GM18861 (cell line): ENCODE results near the gene PWP1.
"Not testable (repeated sequence)": the region's sequence is repeated elsewhere in the genome, so short reads cannot be mapped to it uniquely, and the experiment has no call there.

Source experiments
- ATAC-seq: cut with Tn5 transposase; IDR thresholded peaks from one replicate; pipeline ENCODE4 v1.9.1; 2021; ENCODE audit not compliant: unreplicated experiment

PWP1 gene

DNA sequence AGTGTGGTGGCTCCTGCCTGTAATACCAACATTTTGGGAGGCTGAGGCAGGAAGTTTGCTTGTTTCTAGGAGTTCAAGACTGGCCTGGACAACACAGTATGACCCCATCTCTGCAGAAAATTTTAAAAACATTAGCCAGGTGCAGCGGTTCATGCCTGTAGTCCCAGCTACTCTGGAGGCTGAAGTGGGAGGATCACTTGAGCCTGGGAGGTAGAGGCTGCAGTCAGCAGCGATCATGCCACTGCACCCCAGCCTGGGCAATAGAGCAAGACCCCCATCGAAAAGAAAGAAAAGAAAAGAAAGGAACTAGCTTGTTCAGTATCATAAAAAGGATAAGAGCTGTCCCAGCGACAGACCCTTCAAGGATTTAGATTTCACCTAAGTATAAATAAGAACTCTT is 18.1 kb upstream of the PWP1 start:
- ATAC-seq: no peak

DNA sequence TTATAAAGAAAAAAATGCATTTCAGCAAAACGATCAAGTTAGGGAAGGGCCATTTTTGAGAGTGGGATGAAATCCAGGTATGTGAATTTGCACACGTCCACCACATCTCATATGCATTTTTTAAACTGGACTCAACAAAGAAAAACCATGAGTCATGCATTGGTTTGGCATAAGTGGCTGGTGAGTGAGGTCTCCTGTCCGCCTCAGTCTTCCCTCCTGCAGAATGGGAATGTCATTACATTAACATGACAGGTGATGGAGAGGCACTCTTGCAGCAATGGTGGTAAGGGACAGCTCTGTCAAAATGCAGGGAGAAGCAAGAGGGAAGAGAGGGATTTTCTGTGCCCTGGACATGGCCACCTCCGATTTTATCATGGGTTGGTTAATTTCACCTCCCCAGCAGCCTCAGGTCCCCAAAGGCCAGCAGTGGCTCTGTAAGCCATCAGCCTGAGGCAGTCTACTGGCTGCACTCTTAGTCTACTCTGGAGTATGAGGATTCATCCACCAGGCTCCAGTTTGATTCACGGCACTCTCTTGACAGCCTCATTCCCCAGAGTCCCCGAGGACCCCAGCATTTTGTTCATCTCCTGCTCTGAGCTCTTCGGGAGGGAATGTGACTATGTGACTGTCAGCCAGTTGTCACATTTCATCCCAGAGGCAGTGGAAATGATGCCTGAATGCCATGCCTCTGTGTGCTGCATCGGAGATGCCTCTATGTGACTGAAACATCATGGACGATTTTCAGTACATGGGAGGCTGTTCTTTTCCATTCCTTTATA is 17.1 kb upstream of the PWP1 start:
- no peak for ATAC-seq

DNA sequence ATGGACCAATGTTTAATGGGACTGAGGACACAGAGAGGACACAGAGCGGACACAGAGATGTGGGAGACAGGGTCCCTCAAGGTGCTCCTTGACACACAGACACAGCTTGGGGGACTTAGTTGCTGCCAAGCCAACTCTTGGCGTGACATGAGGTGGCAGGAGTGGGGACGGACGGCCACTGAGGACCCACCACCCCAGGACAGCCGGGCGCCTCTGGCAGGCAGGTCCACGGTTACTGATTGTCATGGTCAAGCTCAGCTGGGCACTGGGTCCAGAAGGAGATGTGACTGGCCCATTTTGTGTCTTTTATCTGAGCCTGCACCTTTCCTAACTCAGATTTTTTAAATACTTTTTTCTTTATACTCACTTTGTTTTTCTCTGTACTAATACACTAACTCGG is 15.7 kb upstream of the PWP1 start:
- no peak for ATAC-seq

DNA sequence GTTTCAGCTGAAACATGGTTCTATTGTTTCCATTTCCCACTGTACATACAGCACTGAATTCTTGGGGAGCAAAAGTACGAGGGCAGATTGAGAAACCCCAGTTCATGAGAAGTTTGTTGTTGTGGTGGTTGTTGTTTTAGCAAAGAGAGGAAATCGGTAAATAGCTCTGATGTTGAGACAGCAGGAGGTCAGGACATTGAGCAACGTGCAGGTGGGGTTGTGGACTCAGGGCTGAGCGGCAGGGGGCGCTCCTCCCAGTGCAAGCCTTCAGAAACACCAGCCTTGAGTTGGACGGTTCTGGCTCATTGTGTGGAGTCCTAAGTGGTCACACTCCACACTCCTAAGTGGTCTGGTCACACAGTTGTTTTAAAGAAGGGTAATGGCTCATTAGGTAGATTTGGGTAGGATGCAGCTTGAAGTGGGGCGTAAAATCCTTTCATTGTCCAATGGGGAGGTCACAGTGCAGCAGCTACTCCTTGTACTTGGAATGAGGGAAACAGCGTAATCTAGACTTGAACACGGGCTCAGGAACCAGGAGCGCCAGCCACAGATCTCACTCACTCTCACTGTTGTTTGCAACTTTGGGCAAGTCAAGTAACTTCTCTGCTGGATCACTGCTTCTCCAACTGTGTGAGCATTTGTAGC is 14.5 kb upstream of the PWP1 start:
- ATAC-seq: no peak

DNA sequence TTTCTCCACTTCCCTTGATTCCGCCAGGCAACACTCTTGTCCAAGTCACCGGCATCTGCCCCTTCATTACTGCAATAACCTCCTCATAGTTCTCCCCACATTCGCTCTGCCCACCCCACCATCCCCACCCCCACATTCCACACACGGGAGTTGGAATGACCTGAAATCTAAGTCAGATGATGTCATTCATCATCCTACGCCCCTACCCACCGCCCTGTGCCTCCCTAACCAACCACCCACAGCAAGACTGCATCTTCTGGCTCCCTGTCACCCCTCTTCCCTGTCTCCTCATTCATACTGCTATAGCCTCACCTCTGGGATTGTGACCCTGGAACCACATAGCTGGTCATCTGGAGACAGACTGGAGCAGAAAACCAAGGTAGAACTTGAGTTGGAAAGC is 7.9 kb upstream of the PWP1 start:
- ATAC-seq: no peak

DNA sequence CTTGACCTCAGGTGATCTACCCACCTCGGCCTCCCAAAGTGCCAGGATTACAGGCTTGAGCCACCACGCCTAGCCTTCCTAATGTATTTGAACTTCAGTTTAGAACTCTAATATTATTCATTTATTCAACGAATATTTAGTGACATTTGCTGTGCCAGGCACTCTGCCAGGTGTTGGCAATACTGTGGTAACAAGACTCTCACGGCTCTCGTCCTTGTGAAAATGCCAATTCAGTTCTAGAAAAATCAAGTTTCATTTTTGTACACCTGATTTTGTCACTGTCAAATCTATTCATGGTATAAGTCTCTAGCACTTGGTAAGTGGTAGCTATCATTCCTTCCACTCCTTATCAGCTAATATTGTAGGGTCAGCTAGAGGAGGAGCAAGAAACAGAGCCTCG is 6.3 kb upstream of the PWP1 start:
- no peak for ATAC-seq

DNA sequence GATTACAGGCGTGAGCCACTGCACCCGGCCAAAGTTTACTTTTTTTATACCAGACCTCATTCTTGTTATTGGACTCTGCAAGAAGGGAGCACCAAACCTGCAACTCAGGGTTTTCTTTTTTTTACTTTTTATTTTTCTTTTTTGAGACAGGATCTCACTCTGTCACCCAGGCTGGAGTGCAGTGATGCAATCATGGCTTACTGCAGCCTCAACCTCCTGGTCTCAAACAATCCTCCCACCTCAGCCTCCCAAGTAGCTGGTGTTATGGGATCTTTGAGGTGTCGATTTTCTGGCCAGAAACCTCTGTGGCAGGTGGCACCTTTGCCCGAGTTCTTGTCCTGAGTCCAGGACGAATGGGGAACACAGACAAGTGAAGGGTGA is 4.2 kb upstream of the PWP1 start:
- no peak for ATAC-seq

DNA sequence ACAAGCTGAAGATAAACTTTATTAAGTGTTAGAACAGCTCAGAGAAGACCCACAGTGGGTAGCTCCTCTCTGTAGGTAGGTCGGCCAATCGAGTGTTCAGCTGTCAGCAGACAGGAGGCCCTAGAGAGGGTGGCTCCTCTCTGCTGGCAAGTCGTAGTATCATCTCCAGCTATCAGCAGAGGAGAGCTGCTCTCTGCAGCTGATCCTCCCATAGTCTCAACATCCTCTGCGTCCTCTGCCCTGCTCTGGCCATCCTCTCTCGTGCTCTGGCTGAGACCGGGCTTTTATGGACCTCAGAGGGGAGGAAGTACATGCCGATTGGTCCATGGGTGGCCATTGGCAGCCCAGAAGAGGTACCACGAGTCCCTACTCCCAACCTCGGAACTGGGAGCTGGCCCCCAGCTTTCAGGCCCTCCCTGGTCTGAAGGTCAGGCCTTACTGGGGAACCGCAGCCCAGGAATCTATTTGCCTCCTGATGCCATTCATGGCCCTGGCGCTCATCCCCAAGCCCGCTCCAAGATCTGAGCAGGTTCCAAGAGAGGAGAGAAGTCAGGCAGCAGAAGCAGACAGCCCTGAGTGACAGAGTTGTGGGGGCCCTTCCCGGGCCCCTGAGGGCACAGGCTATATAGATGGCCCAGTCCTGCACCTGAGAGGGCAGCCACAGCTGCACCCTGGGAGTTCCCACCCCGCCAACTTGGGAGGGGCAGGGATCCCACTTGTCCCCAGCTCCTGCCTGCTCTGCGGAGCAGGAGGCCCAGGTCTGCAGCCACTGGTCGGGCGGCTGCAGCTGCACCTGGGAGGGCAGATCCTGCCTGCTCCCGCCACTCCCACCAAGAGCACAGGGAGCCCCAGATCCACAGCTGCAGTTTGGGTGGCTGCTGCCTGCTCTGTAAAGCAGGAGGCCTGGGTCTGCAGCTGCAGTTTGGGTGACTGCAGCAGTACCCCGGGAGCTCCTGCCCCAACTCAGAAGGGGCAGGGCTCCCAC is 3.5 kb upstream of the PWP1 start:
- no peak for ATAC-seq

DNA sequence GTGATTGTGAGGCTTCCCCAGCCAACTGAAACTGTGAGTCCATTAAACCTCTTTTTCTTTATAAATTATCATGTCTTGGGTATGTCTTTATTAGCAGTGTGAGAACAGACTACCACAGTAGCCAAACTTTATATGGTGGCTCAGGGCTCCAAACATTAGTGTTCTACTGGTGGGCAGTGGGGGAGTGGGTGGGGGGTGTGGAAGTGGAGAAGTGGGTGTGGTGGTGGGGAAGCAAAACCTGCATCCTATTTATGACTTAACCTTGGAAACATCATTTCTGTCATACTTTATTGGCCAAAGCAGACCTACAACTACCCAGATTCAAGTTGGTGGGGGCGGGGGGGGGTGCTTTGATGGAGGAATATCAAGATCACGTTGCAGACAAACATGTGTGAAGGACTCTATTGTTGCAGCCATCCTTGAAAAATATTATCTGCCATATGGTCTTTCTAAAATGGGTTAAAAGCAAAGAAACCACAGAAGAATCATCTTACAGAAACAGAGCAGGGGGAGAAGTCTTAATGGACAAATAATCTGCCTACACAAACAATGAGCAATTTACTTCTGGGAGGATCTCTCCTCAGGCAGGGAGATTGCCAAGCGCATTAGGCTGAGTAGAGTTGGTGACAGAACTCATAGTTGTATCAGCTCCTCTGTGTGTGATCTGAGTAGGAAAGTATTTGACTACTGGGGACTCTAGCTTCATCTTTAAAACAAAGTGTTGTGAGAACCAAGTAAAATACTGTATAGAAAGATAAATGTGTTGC is 1.4 kb upstream of the PWP1 start:
- ATAC-seq: no peak

DNA sequence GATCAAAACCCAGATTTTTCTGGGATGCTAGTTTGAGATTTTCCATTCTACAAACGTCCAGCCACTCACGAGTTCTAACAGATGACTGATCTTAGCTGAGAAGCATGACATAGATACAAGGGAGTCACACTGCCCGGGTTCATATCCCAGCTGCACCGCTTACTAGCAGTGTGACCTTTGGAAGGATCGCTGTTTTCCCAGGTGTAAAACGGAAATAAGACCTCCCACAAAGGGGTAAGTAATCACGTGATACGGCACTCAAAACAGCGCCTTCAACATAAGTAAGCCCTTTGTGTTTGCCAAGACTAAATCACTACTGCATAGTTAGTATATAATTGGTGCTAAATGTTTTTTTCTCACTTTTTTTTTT is 624 bp upstream of the PWP1 start:
- no peak for ATAC-seq

DNA sequence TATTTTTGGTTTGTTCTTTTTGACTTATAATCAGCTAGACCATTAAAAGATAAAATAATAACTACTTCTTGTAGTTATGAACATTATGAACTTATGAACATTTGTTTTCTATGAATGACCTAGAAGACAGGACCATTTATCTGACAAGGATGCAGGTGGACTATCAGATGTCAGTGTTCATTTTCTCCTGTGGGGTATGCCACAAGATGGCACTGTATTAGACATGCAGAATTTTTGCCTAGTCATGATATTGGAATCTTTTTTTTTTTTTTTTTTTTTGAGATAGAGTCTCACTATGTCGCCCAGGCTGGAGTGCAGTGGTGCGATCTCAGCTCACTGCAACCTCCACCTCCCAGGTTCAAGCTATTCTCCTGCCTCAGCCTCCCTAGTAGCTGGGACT is 10.2 kb downstream of the PWP1 start:
- ATAC-seq: not testable (repeated sequence)

DNA sequence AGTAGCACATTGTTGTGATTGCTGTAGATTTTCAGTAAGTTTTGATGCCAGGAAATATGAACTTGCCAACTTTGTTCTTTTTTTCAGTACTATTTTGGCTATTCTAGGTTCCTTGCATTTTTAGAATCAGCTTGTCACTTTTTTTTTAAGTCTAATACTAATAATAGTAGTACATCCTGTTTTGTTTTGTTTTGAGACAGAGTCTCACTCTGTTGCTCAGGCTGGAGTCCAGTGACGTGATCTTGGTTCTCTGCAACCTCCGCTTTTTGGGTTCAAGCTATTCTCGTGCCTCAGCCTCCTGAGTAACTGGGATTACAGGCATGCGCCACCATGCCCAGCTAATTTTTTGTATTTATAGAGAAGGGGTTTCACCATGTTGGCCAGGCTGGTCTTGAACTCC is 16.5 kb downstream of the PWP1 start:
- ATAC-seq: no peak

DNA sequence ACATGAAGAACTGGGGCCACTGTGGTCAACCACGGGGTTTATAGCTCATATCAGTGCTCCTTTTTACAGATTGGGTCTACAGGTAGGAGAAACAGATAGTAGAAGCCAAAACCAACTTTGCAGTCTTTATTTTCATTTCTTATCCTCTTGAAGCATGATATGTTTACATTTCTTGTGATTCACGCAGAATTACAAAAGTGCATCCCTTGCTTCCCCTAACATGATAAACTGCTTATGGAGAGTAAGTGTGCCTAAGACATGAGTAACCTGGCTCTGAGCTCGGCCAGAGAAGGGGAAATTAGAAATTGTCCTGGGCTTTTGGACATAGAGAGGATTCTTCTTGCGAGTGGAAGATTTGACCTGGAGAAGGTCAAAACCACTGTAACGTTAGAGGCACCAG is 18.4 kb downstream of the PWP1 start:
- no peak for ATAC-seq

DNA sequence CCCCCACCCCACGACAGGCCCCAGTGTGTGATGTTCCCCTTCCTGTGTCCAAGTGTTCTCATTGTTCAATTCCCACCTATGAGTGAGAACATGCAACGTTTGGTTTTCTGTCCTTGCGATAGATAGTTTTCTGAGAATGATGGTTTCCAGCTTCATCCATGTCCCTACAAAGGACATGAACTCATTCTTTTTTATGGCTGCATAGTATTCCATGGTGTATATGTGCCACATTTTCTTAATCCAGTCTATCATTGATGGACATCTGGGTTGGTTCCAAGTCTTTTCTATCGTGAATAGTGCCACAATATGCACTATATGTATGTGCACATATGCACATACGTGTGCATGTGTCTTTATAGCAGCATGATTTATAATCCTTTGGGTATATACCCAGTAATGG is 19.9 kb downstream of the PWP1 start:
- not testable (repeated sequence) for ATAC-seq

DNA sequence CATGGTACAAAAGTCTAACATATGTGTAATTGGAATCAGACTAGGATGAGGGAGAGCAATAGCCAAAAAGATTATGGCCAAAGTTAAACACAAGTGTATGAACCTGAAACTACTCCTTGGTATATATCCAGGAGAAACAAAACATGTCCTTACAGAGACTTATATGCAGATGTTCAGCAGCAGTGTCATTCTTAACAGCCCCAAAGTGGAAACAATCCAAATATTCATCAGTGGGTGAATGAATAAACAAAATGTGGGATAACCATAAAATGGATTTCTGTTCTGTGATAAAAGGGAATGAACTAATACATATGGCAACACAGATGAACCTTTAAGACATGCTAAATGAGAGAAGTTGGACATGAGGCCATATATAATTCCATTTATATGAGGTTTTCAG is 30.2 kb downstream of the PWP1 start:
- no peak for ATAC-seq

DNA sequence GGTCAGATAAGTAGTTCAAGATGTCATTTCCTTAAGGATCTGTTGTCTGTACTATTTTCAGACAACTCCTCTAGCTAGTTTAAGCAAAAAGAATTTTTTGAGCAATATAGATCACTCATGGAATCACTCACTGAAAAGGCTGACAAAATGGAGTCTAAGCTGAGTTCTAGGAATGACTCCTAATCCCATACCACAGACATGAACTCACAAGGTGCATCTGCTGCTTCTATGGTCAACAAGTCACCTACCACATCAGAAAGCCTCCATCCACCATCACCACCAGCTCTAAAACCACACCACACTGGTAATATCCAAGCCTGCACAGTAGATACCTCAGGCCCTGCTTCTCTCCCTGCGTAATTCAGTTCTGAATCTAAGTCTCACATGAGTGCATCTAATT is 33.0 kb downstream of the PWP1 start:
- no peak for ATAC-seq

DNA sequence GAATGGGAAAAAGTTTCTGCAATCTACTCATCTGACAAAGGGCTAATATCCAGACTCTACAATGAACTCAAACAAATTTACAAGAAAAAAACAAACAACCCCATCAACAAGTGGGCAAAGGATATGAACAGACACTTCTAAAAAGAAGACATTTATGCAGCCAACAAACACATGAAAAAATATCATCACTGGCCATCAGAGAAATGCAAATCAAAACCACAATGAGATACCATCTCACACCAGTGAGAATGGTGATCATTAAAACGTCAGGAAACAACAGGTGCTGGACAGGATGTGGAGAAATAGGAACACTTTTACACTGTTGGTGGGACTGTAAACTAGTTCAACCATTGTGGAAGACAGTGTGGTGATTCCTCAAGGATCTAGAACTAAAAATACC is 41.7 kb downstream of the PWP1 start:
- not testable (repeated sequence) for ATAC-seq

DNA sequence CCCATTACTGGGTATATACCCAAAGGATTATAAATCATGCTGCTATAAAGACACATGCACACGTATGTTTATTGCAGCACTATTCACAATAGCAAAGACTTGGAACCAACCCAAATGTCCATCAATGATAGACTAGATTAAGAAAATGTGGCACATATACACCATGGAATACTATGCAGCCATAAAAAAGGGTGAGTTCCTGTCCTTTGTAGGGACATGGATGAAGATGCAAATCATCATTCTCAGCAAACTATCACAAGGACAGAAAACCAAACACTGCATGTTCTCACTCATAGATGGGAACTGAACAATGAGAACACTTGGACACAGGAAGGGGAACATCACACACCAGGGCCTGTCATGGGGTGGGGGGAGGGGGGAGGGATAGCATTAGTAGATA is 42.1 kb downstream of the PWP1 start:
- ATAC-seq: not testable (repeated sequence)

DNA sequence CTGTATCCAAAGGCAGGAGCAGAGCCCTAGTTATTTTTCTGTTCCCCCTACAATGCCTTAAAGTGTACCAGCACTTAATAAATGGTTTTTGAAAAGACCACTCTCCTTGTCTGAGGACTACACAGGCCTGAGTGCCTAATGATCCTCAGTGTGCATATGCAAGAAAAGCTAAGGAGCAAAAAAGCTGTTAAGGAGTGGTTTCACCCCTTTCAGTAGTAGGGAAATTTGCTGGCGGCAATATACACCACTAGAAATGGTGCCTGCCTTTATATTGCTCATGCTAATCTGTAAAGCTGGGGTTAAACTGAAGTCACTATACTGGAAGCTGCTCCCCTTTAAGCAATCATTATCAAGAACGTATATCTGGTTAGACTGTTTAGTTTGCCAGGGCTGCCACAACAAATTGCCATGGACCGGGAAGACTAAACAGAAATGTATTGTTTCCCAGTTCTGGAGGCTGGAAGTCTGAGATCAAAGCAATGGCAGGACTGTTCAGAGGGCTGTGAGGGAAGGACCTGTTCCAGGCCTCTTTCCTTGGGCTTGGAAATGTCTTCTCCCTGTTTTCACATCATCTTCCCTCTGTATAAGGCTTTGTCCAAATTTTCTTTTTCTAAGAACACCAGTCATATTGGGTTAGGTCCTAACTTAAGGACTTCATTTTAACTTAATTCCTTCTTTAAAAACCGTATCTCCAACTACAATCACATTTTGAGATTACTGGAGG is 45.2 kb downstream of the PWP1 start:
- ATAC-seq: no peak

DNA sequence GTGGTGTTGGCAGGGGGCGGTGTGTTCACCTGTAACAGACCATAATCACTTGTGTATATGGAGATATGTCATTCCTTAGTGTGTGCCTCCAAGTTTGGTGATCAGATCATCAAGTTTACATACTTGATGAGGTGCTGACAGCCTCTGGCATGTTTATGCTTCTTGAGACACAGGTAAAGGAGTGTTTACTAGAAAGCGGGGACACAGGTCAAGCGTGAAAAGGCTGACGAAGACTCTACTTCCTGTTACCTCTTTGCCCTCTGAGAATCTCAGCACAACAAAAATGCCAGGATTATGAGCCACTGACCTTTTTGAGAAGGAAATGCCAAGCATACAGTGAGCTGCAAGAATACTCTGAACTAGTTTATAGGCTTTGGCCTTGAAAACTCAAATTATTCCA is 45.8 kb downstream of the PWP1 start:
- ATAC-seq: peak; percentile 51
